GM19043 (cell line): ENCODE measurements around the gene LATS1.
"Not testable (repeated sequence)": the region's sequence is repeated elsewhere in the genome, so short reads cannot be mapped to it uniquely, and the experiment has no call there.

Experiments
- ATAC-seq: cut with Tn5 transposase; IDR thresholded peaks from one replicate; pipeline ENCODE4 v1.9.1; 2021; ENCODE audit warnings: low read depth; ENCODE audit not compliant: unreplicated experiment

LATS1 gene

GRCh38 chr6:149680503-149680902 is 37.4 kb downstream of the LATS1 start:
- ATAC-seq: no peak

GRCh38 chr6:149672265-149672664 is 45.6 kb downstream of the LATS1 start:
- not testable (repeated sequence) for ATAC-seq

DNA sequence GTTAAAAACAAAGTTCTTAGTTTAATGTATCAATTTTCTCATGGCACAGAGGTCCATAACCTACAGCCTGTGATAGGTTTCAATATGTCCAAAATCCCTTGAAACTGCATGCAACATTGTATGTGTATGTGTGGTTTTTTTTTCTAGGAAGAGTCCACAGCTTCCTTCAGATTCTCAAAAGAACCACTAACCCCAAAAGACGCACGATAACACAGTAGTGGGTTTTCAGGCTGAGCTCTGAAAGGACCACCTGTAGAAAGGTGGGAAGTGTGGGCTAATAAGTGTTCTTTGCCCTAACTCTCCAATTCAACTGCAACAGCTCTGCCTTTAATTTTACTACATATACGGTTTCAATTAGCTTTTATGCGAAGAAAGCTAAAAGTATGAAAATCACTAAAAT is 57.9 kb downstream of the LATS1 start:
- ATAC-seq: no peak

DNA sequence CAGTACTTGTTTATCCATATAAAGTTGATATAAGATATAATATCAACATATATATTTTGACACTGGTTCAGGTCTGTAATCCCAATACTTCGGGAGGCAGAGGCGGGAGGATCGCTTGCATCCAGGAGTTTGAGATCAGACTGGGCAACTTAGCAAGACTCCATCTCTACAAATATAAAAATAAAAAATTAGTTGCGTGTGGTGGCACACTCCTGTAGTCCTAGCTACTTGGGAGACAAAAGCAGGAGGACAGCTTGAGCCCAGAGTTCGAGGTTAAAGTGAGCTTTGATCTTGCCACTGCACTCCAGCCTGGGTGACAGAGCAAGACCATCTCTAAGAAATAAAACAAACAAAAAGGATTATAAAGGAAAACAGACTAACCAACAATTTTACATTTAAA is 60.5 kb downstream of the LATS1 start:
- ATAC-seq: no peak

- no peak for ATAC-seq
Measured at GRCh38 chr6:149651056-149651455, 66.8 kb downstream of the LATS1 start.

DNA sequence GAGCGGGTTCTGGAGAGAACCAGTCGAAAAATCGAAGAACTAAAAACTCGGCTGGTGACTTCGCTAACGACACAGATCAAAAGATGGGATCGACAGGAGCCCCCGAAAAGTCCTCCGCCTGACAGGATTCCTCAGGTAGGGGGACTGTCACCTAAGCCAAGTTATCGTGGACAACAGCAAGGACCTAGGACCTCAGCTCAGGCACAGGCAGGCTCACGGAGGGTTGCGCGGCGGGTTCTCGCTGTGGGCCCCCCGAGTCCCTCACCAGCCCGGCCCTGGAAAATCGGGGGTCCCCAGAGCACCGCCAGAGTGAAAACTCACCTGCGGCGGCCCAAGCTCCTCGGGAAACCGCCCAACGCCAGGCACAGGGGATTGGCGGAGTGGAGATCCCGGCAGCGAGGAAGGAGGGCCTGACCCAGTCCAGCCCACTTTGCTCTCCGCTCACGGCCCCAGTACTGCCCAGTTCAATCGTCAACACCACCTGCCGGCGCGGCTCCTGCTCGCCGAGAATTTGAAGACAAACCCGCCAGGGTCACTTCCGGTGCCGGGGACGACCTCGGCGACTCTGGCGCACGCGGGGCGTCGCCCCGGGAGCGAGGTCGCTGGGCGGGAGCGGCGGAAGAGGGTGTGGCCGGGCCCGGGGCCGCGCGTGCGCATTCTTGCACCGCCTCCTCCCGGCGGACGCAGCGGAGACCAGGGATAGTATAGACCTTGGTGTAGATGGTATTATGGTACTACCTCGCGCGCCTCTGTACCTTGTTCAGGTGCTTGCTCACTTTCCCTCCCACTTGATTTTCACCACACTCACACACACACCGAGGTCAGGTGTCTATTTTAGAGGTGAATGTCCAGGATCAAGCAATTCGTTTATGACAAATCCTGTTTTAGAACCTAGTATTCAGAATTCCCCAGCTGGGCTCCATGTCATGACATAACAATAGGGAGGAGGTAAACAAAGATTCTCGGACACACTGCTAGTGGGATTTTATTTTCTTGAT is 69.5 kb downstream of the LATS1 start, which contains the start of gene KATNA1:
KATNA1 (minus strand) TSS at position 567 of the 998 bp plus-strand sequence. CDS start 10,167 bp downstream, outside the sequence.
- peak; percentile 85 for ATAC-seq

DNA sequence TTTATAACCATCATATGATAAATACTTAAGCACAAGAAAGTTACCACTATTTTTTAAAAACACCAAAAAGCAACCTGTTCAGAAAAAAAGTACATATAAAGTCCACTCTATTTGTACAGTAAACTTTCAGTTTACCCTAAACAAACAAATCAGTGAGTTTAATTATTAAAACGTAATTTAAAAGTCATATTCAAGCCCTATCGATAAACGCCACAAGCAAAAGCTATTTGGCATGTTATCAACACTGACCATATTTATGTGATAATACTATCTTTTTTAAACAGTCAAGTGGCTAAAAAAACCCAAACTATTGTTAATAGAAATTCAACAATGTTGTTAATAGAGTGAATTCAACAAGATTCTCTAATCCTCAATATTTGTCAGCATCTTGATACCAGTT is 71.3 kb downstream of the LATS1 start:
- no peak for ATAC-seq

DNA sequence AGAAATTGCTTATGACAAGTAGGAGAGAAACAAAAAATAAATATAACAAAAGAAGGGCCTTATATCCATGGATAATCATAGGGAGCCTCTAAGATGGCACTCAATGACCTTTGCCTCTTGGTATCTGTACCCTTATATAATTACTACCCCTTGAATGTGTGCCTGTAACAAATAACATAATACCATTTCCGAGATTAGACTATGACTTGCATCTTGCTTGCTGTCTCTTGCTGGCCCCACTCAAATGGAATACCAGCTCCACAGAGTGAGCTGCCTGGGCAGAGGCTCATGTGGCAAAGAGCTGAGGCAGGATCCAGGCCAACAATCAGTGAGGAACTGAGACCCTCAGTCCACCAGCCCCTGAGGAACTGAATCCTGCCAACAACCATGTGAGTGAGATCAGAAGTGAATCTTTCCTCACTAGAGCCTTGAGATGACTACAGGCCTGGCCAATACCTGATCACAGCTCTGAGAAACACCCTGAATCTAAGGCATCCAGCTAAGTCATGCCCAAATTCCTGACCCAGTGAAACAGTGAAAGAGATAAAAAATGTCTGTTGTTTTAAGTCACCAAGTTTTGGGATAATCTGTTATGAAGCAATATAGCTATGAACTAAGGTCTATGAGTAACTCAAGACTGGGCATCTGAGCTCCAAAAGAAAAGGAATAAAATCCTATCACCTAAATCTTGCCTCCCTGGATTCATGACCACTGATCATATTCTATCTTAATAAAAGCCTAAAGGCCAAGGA is 74.9 kb downstream of the LATS1 start:
- no peak for ATAC-seq

- no peak for ATAC-seq
Measured at GRCh38 chr6:149636124-149636523, 81.8 kb downstream of the LATS1 start.

DNA sequence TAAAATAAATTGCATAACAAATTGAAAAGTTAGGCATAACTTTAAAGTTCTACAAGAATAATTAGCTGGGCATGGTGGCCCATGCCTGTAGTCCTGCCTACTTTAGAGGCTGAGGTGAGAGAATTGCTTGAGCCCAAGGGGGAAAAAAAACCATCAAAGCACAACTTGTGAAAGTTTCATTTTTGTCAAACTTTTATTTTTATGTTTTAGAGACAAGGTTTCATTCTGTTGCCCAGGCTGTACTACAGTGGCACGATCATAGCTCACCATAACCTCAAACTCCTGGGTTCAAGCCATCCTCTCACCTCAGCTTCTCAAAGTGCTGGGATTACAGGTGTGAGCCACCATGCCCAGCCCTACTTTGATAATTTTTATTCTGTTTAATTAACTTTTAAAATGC is 83.6 kb downstream of the LATS1 start:
- no peak for ATAC-seq

DNA sequence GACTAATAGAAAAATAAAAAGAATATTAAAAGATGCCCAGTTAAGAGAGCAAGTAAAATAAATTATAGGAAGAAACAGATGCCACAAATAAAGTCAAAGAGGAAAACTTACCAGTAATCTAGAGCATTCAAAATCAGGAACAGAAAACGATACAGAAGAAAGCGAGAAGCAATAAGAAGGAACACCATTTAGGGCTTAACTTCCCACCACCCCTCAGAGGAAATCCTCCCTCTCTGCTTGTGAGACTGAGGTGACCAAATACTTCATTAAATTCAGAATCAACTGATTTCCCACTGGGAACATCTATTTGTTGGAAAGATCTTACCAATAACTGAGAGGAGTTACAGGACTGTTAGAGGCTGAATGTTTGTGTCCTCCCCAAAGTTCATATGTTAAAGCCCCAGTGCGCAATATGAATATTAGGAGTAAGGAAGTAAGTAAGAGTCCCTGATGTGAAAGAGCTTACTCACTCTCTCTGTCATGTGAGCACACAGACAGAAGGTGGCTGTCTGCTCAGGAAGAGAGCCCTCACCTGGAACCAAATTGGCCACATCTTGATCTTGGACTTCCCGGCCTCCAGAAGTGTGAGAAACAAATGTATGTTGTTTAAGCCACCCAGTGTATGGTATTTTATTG is 88.9 kb downstream of the LATS1 start:
- peak; percentile 72 for ATAC-seq

DNA sequence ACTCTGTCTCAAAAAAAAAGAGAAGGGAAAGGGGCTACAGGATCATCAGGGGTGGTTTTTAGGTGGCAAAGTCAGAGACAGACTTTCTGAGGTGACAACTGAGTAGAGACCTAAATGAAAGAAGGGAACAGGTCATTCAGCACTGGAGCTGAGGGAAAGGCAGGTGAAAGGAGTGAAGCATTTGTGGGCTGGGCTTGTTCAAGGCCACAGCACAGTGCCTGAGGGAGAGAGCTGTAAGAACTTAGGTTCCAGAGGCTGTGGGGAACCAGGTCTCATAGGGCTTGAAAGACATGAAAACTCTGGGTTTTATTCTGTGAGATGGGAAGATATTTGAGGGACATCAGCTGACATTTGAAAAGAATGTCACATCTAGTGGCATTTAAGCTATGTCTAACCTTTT is 90.2 kb downstream of the LATS1 start:
- ATAC-seq: no peak

- ATAC-seq: no peak
Measured at GRCh38 chr6:149615805-149616204, 102.1 kb downstream of the LATS1 start.

GRCh38 chr6:149614337-149614736 is 103.6 kb downstream of the LATS1 start:
- ATAC-seq: no peak

GRCh38 chr6:149608381-149608982 is 109.4 kb downstream of the LATS1 start:
- ATAC-seq: peak; percentile 64
